COLO668 (cell line): ENCODE measurements around the gene ACP4.
A peak's percentile ranks its signal among the peaks of the same experiment; 100 is the strongest.
"Not testable (repeated sequence)": the region's sequence is repeated elsewhere in the genome, so short reads cannot be mapped to it uniquely, and the experiment has no call there.

ENCODE experiments used
- DNase-seq: peaks from one replicate; lab custom pipeline; 2025; ENCODE audit not compliant: unreplicated experiment; lab: John Stamatoyannopoulos, UW

The ACP4 gene

DNA sequence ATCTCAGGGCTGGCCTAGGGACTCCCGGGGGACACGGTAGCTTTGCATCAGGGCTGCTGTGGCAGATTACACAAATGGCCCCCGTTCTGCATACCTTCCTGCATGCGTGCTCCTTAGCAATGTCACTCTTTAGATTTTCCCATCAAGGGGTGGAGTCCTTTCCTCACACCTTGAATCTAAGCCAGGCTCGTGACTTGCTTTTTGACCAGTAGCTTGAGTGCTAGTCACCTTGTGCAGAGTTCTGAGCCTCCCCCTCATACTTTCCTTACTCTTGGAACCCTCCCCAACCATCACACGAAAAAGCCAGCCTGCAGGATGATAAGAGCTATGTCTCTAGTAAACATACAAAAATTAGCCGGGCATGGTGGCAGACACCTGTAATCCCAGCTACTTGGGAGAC, 16.8 kb upstream of the ACP4 start:
- not testable (repeated sequence) for DNase-seq

DNA sequence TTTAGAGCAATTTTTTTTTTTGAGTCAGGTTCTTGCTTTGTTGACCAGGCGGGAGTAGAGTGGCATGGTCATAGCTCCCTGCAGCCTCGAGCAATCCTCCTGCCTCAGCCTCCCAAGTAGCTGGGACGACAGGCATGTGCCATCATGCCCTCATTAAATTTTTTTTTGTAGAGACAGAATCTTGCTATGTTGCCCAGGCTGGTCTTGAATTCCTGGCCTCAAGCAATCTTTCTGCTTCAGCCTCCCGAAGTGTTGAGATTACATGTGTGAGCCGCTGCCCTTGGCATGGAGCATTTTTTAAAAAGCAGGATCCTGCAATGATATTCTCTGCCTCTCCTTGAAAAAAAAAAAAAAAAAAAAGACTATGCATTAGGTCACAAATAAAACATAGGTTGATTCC, 14.1 kb upstream of the ACP4 start:
- DNase-seq, result no peak

DNA sequence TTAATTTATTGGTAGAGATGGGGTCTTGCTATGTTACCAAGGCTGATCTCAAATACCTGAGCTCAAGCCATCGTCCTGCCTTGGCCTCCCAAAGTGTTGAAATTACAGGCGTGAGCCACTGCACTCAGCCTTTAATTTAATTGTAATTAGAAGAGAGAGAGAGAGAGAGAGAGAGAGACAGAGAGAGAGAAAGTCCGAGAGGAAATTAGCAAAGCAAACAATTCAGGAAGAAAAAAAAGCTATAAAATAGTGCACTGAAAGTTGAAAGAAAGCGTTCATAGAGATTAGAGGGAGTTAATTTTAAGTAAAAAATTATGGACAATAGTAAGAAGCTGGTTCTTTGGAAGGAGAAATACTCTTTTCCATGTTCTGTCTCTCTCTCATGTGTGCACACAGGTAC, 13.0 kb upstream of the ACP4 start:
- no peak for DNase-seq

DNA sequence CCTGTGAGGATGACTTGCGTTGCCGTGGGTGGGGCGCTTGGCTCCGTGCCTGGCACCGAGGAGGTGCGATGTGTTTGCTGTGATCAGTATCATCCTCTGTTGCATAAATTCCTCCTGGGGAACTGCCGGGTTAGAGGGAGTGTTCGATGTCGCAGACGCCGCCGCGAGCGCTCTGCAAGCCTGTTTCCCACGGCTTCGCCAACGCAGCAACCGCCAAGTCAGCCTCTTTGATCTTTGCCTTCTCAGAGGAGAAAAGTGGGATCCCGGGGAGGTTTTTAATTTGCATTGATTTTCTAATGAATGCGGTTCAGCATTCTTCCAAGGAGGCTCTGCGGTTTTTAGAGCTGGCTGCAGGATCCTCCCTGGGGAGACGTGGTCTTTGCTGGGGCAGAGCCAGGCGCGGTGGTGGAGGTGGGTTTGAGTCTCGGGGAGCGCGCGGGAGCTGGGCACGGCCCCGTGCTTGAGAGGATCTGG, 12.3 kb upstream of the ACP4 start:
- peak; percentile 17 for DNase-seq

DNA sequence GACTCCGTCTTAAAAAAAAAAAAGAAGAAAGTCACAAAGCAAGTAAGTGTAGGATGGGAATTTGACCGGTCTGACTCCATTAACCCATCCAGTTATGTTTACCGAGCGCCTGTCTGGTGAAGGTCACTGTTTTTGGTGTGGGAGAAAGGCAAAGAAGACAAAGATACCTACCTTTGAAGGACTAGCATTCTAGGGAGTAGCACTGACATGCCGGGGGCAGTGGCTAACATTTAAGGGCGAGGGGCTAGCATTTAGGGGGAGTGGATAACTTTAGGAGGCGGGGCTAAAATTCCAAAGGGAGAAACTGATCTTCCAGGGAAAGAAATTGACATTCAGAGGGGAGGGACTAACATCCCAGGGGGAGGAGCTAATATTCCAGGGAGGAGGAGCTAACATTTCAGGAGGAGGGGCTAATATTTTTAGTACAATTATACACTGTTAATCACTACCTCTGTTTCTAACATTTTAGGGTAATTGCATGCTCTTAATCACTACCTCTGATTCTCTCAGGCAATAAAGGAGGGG, 11.2 kb upstream of the ACP4 start:
- no peak for DNase-seq

DNA sequence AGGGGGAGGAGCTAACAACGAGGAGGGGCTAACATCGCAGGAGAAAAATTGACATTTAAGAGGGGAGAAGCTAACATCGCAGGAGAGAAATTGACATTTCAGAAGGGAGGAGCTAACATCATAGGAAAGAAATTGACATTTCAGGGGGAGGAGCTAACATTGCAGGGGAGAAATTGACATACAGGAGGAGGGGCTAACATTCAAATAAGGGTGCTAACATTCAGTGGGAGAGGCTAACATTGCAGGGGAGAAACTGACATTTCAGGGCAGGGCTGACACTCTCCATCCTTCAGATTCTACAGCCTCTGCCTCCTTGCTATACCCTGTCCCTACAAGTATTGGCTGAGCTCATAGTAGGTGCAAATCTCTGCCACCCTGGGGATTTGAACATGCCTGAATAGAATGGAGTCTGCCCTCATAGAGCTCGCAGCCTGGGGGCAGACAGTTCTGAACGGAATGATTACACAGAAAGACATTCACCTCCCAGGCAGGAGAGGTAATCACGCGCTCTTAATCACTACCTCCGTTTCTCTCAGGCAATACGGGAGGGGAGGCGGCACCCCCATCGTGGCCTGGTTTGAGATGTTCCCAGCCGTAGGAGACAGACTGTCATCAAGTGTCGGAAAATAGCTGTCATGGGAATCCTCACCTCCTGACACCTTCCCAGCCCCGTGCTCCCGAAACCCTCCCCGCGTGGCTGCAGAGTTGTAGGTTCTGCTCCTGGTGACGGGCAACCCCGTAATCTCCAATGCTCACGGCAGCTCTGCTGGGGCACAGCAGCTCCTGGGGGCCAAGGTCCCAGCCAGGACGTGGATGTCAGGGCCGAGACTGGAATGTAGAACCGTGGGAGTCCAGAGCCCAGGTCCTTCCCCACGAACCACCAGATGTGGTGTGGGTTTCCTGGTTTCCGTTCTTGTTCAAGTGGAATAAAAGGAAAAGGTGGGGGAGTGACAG, 10.4 kb upstream of the ACP4 start:
- no peak for DNase-seq

DNA sequence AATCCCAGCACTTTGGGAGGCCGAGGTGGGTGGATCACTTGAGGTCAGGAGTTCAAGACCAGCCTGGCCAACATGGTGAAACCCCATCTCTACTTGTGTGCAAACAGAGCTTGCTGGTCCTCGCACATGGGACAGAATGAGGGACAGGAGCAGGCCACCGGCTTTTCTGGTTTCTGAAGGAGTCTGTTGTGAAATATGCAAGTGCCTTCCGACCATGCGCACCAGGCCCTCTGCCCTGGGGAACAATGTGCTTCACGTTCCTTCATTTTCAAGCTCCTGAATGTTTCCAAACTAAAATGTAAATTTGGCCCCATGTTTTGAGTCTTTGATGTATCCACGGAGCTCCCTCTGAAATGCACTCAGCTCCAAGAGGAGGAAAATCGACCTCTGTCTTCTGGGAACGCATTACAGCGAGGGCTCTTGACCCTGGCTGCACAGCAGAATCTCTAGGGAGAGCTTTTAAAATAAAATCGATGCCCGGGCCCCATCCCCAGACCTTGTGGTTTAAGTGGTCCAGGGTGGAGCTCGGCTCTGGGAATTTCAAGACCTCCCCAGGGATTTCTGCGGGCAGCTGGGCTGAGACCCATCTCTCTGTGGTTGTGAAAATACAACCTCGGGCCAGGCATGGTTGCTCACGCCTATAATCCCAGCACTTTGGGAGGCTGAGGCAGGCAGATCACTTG, 9.3 kb upstream of the ACP4 start:
- DNase-seq, result no peak

DNA sequence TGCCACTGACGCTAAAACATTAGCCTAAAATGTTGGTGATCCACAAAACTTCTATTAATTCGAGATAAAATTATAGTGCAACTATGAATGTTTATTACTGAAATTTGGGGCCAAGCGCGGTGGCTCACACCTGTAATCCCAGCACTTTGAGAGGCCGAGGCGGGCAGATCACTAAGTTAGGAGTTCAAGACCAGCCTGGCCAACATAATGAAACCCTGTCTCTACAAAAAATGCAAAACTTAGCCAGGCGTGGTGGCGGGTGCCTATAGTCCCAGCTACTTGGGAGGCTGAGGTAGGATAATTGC, 6.4 kb upstream of the ACP4 start:
- not testable (repeated sequence) for DNase-seq

DNA sequence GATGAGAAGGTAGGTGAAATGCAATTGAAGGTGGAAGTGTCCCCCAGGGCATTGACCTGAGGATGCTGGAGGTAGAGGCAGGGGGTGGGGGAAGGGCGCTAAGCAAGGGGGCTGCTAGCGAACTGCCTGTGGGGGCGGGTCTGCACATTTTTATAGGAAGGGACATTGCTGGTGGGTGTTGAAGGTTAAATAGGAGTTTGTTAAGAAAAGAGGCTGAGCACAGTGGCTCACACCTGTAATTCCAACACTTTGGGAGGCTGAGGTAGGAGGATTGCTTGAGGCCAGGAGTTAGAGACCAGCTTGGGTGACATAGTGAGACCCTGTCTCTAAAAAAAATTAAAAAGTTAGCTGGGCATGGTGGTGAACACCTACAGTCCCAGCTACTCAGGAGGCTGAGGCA, 5.5 kb upstream of the ACP4 start:
- DNase-seq, result no peak

DNA sequence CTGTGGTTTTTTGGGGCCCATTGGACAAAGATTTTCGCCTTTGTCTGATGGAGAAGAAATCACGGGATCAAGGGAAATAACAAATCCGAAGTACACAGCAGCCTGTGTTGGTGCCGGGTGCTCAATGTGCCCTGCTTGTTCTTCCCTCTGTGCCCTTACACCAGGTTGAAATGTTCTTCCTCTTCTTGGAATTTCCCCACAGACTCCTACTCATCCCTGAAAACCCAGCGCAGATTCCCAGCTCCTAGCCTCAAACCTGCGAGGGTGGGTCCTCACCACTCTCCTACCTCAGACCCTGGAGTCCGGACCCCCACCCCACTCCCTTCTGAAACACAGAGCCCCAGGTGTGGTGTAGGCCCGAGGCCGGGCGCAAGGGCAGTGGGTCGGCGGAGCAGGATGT, 4.9 kb upstream of the ACP4 start:
- no peak for DNase-seq

DNA sequence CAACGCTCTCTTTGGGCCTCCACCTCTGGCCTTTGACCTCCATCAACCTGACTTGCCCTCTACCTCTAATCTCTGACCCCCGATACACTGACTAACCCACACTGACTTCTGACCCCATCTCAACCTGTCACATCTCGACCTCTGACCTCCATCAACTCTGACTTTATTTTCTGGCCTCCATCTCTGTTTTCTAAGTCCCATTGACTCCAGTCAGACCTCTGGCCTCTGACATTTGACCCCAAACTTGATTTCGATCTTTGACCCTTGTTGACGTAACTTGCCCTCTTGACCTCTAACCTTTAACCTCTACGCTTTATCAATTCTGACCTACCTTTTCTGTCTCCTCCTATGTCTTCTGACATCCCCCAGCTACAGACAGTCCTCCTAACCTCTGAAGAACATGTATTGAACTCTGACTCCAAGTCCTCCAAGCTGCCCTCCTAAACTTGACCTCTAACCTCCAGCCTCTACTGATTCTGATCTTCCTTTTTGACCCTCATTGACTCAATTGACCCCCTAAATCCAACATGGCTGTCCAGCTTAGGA, 780 bp downstream of the ACP4 start:
- no peak for DNase-seq

DNA sequence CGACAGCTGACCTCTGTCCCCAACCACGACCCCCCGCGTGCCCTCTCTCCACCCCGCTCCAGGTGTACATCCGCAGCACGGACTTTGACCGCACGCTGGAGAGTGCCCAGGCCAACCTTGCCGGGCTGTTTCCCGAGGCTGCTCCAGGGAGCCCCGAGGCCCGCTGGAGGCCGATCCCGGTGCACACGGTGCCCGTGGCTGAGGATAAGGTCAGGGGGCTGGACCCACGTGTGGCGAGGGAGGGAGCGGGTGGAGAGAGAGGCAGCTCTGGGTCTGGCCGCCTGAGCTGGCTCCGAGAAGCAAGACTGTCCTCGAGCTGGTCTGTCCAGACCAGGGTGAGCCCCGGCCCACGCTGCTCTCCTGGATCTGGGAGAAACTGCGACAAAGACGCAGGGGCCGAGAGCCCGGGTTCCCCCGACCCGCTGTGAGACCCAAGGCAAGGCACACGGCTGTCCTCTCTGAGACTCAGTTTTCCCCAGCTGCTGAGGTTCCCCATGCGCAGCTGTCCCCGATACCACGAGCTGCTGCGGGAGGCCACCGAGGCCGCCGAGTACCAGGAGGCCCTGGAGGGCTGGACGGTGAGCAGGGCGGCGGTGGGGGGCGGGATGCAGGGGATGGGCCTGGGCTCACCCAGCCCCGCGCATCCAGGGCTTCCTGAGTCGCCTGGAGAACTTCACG, 1.5 kb downstream of the ACP4 start:
- peak; percentile 48 for DNase-seq

DNA sequence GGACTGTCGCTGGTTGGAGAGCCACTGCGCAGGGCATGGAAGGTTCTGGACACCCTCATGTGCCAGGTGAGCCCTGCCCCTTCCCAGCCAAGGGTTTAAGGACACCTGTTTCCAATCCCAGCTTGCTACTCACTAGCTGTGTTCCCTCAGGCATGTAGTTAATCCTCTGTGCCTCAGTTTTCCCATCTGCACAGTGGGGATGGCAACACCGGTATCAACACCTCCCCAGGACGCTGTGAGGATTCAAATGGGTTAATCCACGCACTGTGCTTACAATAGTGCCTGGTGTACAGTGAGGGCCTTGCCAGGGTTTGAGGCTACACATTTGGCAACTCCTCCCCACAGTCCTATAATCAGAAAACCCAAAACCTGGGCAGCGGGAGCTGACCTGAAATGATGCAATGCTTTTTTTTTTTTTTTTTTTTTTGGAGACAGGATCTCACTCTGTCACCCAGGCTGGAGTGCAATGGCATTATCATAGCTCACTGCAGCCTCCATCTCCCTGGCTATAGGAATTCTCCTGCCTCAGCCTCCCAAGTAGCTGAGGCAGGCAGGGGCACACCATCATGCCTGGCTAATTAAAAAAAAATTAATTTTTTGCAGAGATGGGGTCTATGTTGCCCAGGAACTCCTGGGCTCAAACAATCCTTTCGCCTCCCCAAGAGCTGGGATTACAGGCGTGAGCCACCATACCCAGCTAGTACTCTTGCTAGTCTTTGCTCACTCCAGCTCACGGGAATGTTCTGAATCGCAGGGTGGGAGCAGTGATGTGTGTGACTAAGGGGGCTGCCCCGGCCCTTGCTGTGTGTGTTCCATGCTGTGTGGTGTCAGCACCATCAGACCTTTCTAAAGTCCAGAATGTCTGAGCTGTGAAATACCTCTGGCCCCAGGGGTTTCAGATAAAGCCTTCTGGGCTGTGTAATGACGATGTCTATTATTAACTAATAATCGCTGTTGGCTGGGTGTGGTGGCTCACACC, 2.3 kb downstream of the ACP4 start:
- no peak for DNase-seq

DNA sequence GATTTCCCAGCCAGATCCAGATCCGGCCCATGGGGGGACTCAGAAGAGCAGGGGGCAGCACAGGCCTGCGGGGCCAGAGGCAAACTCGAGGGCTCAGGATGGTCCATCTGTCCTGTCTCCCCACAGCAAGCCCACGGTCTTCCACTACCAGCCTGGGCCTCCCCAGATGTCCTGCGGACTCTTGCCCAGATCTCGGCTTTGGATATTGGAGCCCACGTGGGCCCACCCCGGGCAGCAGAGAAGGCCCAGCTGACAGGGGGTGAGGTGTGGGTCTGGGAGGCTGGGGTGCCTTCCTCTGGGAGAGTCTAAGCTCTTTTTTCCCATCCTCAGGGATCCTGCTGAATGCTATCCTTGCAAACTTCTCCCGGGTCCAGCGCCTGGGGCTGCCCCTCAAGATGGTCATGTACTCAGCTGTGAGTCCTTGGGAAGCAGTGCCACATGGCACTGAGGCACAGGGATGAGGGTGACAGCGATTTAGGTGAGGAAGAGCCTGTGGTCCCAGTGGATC, 3.4 kb downstream of the ACP4 start:
- DNase-seq, result peak; percentile 18

DNA sequence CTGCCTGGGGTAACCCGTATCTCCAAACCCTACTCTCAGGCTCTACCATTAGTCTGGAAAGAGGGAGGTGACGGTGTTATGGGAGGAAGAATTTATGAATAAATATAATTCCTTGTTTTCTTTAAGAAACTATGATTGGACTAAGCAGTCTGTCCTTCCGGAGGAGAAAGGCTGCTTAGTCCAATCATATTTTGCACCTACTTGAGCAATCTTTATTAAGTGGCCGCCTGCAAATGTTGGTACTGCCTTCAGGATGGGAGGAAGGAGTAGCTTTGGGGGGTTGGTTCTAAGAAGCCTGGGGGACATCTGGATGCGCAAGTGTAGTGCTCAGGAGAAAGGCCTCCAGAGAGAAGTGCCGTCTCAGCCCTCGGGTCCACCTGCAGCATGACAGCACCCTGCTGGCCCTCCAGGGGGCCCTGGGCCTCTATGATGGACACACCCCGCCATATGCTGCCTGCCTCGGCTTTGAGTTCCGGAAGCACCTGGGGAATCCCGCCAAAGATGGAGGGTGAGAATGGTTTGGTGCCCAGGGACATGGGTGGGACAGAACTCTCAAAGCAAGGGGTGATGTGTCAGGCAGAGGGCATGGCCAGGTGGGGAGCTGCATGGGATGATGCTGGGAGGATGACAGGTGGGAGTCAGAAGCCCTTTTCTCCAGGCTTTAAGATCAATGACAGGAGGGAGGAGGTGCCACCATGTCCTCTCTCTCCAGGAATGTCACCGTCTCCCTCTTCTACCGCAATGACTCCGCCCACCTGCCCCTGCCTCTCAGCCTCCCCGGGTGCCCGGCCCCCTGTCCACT, 4.1 kb downstream of the ACP4 start:
- DNase-seq, result peak; percentile 84

DNA sequence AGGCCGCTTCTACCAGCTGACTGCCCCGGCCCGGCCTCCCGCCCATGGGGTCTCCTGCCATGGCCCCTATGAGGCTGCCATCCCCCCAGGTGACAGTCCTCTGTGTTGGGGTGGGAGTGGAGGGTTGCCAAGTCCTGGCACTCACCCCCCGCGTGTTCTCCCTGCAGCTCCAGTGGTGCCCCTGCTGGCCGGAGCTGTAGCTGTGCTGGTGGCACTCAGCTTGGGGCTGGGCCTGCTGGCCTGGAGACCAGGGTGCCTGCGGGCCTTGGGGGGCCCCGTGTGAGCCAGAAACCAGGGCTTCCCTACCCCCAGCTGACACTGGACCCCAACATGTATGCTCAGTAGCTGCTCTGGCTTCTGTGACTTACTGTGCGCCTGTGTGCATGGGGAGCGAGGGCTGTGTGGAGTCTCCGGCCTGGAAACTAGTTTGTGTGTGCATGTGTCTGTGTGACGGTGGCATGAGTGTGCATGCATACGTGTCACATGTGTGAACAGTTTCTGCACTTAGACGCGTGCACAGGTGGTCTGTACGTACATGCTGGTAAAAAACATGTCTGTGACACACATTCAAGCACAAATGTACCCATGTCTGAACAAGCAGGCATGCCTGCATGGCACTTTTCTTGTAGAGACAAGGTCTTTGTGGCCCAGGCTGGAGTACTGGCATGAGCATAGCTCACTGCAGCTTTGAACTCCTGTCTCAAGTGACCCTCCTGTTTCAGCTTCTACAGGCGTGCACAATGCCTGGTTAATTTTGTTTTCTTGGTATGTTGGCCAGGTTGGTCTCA, 4.9 kb downstream of the ACP4 start:
- peak; percentile 73 for DNase-seq

DNA sequence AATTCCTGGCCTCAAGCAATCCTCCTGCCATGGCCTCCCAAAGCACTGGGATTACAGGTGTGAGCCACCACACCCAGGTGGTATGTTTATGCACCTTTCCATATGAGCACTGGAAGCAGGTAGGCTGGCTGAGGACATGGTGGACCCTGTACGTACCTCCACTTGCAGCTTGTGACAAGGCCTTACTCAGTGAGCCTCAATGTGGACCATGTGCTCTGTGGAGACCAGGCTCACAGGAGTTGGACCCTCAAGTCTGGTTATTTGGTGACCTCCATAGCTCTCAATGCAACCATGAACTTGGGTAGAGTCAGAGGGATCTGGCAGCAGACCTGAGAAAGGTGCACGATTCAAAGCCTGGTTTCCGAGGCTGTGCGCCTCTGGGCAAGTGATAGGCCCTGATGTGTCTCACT, 5.5 kb downstream of the ACP4 start:
- no peak for DNase-seq

DNA sequence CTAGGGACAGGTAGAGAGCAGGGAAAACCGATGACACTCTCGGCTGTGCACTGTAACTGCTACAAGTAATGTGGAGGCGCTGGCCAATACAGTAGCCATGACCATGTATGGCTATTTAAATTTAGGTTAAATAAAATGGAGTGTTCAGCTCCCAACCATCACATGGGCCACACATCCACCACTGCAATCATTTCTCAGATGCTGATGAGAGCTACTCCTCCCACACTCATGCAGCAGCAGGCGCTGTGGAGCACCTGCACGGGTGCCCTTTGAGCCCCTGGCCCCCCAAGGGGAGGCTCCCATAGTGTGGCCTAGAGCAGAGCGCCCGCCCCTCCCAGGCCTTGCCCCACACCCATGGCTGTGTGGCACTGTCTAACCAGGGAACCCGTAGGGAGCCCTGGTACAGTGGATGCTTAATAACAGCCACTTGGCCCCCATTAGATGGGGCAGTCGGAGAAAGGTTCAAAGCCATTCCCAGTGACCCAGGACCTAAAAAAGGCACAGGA, 6.0 kb downstream of the ACP4 start:
- peak; percentile 6 for DNase-seq
